Lung (tissue), 12 donors: ENCODE measurements around the gene F5. TPM values are rescaled to one million over a fixed set of nuclear protein-coding genes. Genes with fewer than 3 reads are reported as not detected.

ENCODE experiments used
- ATAC-seq: fragments of 200-7000 bp; cut with Tn5 transposase; one replicate; pipeline ENCODE4 v1.9.1; 2020; ENCODE audit warnings: moderate number of reproducible peaks; ENCODE audit not compliant: insufficient read depth, low FRiP score
- DNase-seq, 3 donors: peaks; one replicate each; pipeline ENCODE4 v3.0.0-alpha.2; 2013 to 2017
- H3K27ac ChIP-seq, 2 donors: one replicate each; pipeline ENCODE4 v1.5.1; 2013; ENCODE audit warnings: mild to moderate bottlenecking in 2 of 2, moderate library complexity in 2 of 2, control low read depth in 1 of 2, inconsistent platforms in 1 of 2, low read depth in 1 of 2, low read length in 1 of 2
- H3K27me3 ChIP-seq, 3 donors: one replicate each; pipeline ENCODE4 v1.5.1; 2013; ENCODE audit warnings: low read length in 2 of 3; ENCODE audit not compliant: control insufficient read depth in 3 of 3, insufficient read depth in 3 of 3
- H3K36me3 ChIP-seq, 4 donors: one replicate each; pipeline ENCODE4 v1.5.1; 2013; ENCODE audit warnings: low read length in 4 of 4, mild to moderate bottlenecking in 1 of 4, moderate library complexity in 1 of 4; ENCODE audit not compliant: control insufficient read depth in 4 of 4, insufficient read depth in 4 of 4
- H3K4me1 ChIP-seq, 5 donors: one replicate each; pipeline ENCODE4 v1.5.1; 2013; ENCODE audit warnings: low read length in 5 of 5, mild to moderate bottlenecking in 2 of 5, moderate library complexity in 1 of 5; ENCODE audit not compliant: control insufficient read depth in 5 of 5, insufficient read depth in 5 of 5
- H3K4me3 ChIP-seq: one replicate; pipeline ENCODE4 v1.5.1; 2013; ENCODE audit warnings: mild to moderate bottlenecking, control low read depth, moderate library complexity
- H3K9ac ChIP-seq, 2 donors: one replicate each; pipeline ENCODE4 v1.5.1; 2013; ENCODE audit warnings: low read length in 2 of 2, control low read depth in 1 of 2; ENCODE audit not compliant: insufficient read depth in 1 of 2
- H3K9me3 ChIP-seq, 4 donors: one replicate each; pipeline ENCODE4 v1.5.1; 2013; ENCODE audit warnings: low read length in 3 of 4, mild to moderate bottlenecking in 1 of 4, moderate library complexity in 1 of 4; ENCODE audit not compliant: control insufficient read depth in 4 of 4, insufficient read depth in 3 of 4
- WGBS, 2 donors: extraction: QIAGEN DNeasy Blood & Tissue Kit; methylation state at CpG; one replicate each; pipeline ENCODE4 v1.1.7; 2013; 5-methylcytosine and 5-hydroxymethylcytosine counted together
- polyA plus RNA-seq, 2 donors: library from polyadenylated mRNA; stranded (reverse); fragments of 200-250 nt; gene quantifications; one replicate each; pipeline ENCODE4 v1.2.1, GENCODE V29; 2013
- total RNA-seq, 2 donors: library from RNA; depleted of rRNA in 1 of 2; stranded (reverse); fragments of >200 nt in 1 of 2; gene quantifications; one replicate each; pipeline ENCODE4 v1.2.1, GENCODE V29; 2014 to 2021
- TF ChIP-seq, protein P1 (sequence below): IDR thresholded peaks from 2 replicates; pipeline ENCODE4 v1.5.1; 2012; ENCODE audit warnings: mild to moderate bottlenecking; ENCODE audit errors: control extremely low read depth, extremely low read depth
- donor health status: control.
- donor health status: control.
- donor health status: Bipolar disorder and iron deficiency.
- donor health status: healthy.
- donor health status: DM: yes; HTN: yes; CAD: no.

The F5 gene
- total and polyA plus RNA-seq, 4 donors, result 0.74 to 5.3 (median 2.4) TPM

DNA sequence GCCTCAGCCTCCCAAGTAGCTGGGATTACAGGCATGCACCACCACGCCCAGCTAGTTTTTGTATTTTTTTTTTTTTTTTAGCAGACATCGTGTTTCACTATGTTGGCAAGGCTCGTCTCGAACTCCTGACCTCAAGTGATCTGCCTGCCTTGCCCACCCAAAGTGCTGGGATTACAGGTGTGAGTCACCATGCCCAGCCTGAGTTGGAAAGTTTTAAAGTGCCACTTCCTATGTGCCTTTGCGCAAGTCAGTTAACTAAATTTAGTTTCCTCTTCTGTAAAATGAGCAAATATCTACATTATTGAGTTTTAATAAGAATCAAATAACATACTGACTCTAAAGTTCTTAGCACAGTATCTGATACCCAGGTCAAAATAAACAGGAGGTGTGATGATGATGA is 112.9 kb downstream of the F5 start:
- 59 to 67% methylated on average over 5 of the region's 5 CpGs for WGBS, 2 donors
- Histone ChIP-seq H3K9ac (no peak overlapping the region), H3K36me3 (peaks cover 0 to 27% (median 4%) of the 10 kb centered on the region in 4 donors), H3K4me1 (peaks cover 0 to 21% (median 0%) of the 10 kb centered on the region in 5 donors), H3K27me3 (no peaks in the 10 kb centered on the region), H3K27ac (no peak overlapping the region), H3K4me3 (no peak overlapping the region), H3K9me3 (no peaks in the 10 kb centered on the region)
- no peak for DNase-seq
- TF ChIP-seq, protein P1, sequence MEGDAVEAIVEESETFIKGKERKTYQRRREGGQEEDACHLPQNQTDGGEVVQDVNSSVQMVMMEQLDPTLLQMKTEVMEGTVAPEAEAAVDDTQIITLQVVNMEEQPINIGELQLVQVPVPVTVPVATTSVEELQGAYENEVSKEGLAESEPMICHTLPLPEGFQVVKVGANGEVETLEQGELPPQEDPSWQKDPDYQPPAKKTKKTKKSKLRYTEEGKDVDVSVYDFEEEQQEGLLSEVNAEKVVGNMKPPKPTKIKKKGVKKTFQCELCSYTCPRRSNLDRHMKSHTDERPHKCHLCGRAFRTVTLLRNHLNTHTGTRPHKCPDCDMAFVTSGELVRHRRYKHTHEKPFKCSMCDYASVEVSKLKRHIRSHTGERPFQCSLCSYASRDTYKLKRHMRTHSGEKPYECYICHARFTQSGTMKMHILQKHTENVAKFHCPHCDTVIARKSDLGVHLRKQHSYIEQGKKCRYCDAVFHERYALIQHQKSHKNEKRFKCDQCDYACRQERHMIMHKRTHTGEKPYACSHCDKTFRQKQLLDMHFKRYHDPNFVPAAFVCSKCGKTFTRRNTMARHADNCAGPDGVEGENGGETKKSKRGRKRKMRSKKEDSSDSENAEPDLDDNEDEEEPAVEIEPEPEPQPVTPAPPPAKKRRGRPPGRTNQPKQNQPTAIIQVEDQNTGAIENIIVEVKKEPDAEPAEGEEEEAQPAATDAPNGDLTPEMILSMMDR, result no peak
- no peak for ATAC-seq

DNA sequence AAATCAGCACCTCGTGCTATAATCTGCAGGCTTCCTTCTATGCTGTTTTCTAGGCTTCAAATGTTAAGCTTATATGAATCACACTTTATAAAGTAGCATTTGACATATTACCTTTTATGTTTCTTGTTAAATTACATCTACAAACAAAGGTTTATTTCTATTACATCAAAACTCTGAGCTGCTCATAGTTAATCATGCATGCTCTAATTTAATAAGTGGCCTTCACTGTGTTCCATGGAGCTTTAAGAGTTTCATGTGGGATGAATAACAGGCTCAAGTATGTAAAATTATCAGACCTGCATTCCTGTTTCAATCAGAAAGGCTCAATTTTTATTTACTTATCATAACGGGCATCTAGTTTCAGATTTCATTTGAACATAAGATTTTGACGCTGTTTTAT is 113.5 kb downstream of the F5 start:
- ATAC-seq (no peak), DNase-seq (no peak)
- Histone ChIP-seq H3K4me1 (peaks cover 0 to 18% (median 0%) of the 10 kb centered on the region in 5 donors), H3K27ac (no peak overlapping the region), H3K4me3 (no peak overlapping the region), H3K9me3 (no peaks in the 10 kb centered on the region), H3K36me3 (peaks cover 0 to 29% (median 6%) of the 10 kb centered on the region in 4 donors), H3K9ac (no peak overlapping the region), H3K27me3 (no peaks in the 10 kb centered on the region)
- TF ChIP-seq, protein P1, result no peak
- WGBS, 2 donors, result 75 to 87% methylated on average over 3 of the region's 3 CpGs

DNA sequence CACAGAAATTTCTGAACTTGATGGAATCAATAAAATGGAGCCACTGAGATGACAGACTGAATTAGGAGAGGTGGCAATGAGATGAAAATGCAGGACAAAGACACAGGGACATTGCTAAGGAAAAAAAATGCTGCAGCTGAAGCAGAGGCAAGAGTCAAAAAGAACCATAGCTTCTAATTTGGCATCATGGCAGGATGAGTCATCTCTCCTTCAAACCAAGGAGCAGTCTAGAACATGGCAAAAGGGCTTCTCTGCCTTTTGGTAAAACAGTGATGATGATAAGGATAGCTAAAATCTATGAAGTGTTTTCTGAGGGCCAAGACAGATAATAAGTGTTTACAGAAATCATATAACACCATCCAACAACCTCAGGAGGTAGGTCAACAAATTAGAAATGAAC is 117.3 kb downstream of the F5 start:
- Histone ChIP-seq H3K9ac (no peak overlapping the region), H3K4me1 (peaks cover 0 to 6% (median 0%) of the 10 kb centered on the region in 5 donors), H3K9me3 (no peaks in the 10 kb centered on the region), H3K4me3 (no peak overlapping the region), H3K27me3 (no peaks in the 10 kb centered on the region), H3K27ac (no peak overlapping the region), H3K36me3 (peaks cover 0 to 28% (median 7%) of the 10 kb centered on the region in 4 donors)
- no peak for ATAC-seq
- TF ChIP-seq, protein P1, result no peak
- DNase-seq, result no peak
